ENCODE data around the gene FOXP1.

FOXP1 gene

DNA sequence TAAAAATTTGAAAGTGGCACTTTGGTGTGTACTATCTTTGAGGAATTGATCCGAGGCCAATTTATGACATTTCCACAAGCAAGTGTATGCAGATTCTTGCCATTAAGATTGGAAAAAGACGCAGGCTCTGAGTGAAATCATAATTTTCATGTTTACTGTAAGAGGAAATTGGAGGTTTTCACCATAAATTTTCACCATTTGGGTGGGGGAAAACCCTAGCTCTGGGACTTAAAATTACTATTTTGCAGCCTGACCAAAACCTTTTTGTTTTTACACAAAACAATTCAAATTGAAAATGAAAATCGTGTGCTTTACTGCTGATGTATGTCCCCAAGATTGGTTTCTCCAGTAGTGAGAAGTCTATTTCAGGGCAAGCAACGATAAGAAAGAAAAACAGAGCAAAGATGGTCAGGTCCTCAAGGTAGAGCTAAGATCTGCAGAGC, 282.6 kb downstream of the FOXP1 start:
- H3K9ac ChIP-seq (ENCODE audit: low read length), result no peak overlapping the region
- H3K27me3 ChIP-seq (ENCODE audit: control insufficient read depth, insufficient read depth, low read length), result no peaks in the 10 kb centered on the region
- no peak overlapping the region for H3K4me3 ChIP-seq (ENCODE audit: low read length)

DNA sequence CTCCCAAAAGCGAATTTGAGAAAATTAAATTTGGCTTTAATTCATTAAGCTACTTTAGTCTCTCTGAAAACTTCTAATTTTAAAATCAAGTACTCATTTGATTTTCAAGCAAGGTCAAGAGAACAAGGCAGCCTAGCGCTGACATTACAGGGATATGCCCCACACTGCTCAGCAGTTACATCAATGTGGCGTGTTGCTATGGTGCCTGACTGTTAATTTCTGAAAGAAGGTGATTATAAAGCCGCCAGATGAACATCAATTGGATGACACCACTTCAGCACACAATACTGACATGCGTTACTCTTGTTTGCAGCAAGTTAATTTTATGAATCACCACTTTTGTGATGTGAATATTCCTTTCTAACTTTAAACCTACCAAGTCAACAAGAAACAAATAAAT, 284.4 kb downstream of the FOXP1 start:
- Histone ChIP-seq H3K9ac (ENCODE audit: low read length) (no peak overlapping the region), H3K4me3 (ENCODE audit: low read length) (no peak overlapping the region), H3K27me3 (ENCODE audit: control insufficient read depth, insufficient read depth, low read length) (no peaks in the 10 kb centered on the region), H3K36me3 (ENCODE audit: control insufficient read depth, insufficient read depth, low read length) (no peaks in the 10 kb centered on the region), H3K9me3 (ENCODE audit: control insufficient read depth, low read length) (no peaks in the 10 kb centered on the region), H3K4me1 (ENCODE audit: control insufficient read depth, insufficient read depth, low read length) (peaks cover 7% of the 10 kb centered on the region)

More for the DNA sequence above, 282.6 kb downstream of the FOXP1 start:
- Histone ChIP-seq H3K9me3 (ENCODE audit: control insufficient read depth, low read length) (no peaks in the 10 kb centered on the region), H3K4me1 (ENCODE audit: control insufficient read depth, insufficient read depth, low read length) (peaks cover 9% of the 10 kb centered on the region), H3K36me3 (ENCODE audit: control insufficient read depth, insufficient read depth, low read length) (no peaks in the 10 kb centered on the region)

- H3K4me1 ChIP-seq (ENCODE audit: control insufficient read depth, insufficient read depth, low read length), result no peaks in the 10 kb centered on the region
- no peaks in the 10 kb centered on the region for H3K9me3 ChIP-seq (ENCODE audit: control insufficient read depth, low read length)
- H3K9ac ChIP-seq (ENCODE audit: low read length), result no peak overlapping the region
- no peak overlapping the region for H3K4me3 ChIP-seq (ENCODE audit: low read length)
- H3K36me3 ChIP-seq (ENCODE audit: control insufficient read depth, insufficient read depth, low read length), result no peaks in the 10 kb centered on the region
- H3K27me3 ChIP-seq (ENCODE audit: control insufficient read depth, insufficient read depth, low read length), result no peaks in the 10 kb centered on the region
These were observed 288.6 kb downstream of the FOXP1 start for GRCh38 chr3:71294919-71295318.

- Histone ChIP-seq H3K27me3 (ENCODE audit: control insufficient read depth, insufficient read depth, low read length) (no peaks in the 10 kb centered on the region), H3K9ac (ENCODE audit: low read length) (no peak overlapping the region), H3K36me3 (ENCODE audit: control insufficient read depth, insufficient read depth, low read length) (no peaks in the 10 kb centered on the region), H3K4me3 (ENCODE audit: low read length) (no peak overlapping the region), H3K4me1 (ENCODE audit: control insufficient read depth, insufficient read depth, low read length) (no peaks in the 10 kb centered on the region), H3K9me3 (ENCODE audit: control insufficient read depth, low read length) (no peaks in the 10 kb centered on the region)
These were observed 293.2 kb downstream of the FOXP1 start for GRCh38 chr3:71290301-71290700.

DNA sequence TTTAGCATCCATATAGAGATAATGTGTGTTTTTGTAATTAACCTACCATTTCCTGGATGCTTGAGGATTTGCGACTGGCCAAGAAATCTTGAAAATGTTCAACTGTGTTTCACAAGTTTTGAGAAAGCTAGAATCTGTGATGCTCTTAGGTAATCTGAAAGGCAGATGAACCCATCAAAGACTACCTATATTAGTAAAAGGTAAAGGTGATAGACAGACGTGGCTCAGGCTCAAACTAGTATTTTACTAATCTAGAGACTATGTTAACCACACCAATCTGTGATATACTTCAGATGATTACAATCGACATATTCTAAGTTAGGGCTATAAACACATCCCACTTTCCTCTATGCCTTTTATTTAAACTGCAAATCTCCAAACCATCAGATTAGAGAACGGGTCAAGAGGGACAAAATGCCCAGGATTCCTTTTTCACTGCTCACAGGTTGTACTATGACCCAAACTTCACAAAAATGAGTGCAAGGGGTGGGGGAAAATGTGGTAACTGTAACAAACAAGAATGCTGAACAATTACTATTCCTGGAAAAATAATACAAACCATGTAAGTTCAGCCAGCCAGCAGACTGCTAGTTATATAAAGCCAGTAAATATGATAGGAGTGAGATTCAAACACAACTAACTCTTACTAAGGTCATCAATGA, 295.1 kb downstream of the FOXP1 start:
- H3K4me3 ChIP-seq (ENCODE audit: low read length), result no peak overlapping the region
- H3K36me3 ChIP-seq (ENCODE audit: control insufficient read depth, insufficient read depth, low read length), result no peaks in the 10 kb centered on the region
- no peaks in the 10 kb centered on the region for H3K27me3 ChIP-seq (ENCODE audit: control insufficient read depth, insufficient read depth, low read length)
- no peak overlapping the region for H3K9ac ChIP-seq (ENCODE audit: low read length)
- no peaks in the 10 kb centered on the region for H3K4me1 ChIP-seq (ENCODE audit: control insufficient read depth, insufficient read depth, low read length)
- H3K9me3 ChIP-seq (ENCODE audit: control insufficient read depth, low read length), result no peaks in the 10 kb centered on the region

GRCh38 chr3:71285086-71285485, 298.4 kb downstream of the FOXP1 start:
- H3K9ac ChIP-seq (ENCODE audit: low read length), result no peak overlapping the region
- no peak overlapping the region for H3K4me3 ChIP-seq (ENCODE audit: low read length)
- no peaks in the 10 kb centered on the region for H3K27me3 ChIP-seq (ENCODE audit: control insufficient read depth, insufficient read depth, low read length)
- H3K9me3 ChIP-seq (ENCODE audit: control insufficient read depth, low read length), result no peaks in the 10 kb centered on the region
- no peaks in the 10 kb centered on the region for H3K4me1 ChIP-seq (ENCODE audit: control insufficient read depth, insufficient read depth, low read length)
- H3K36me3 ChIP-seq (ENCODE audit: control insufficient read depth, insufficient read depth, low read length), result no peaks in the 10 kb centered on the region

GRCh38 chr3:71282976-71283375, 300.6 kb downstream of the FOXP1 start:
- H3K9me3 ChIP-seq (ENCODE audit: control insufficient read depth, low read length), result no peaks in the 10 kb centered on the region
- H3K4me1 ChIP-seq (ENCODE audit: control insufficient read depth, insufficient read depth, low read length), result no peaks in the 10 kb centered on the region
- H3K4me3 ChIP-seq (ENCODE audit: low read length), result no peak overlapping the region
- no peak overlapping the region for H3K9ac ChIP-seq (ENCODE audit: low read length)
- H3K27me3 ChIP-seq (ENCODE audit: control insufficient read depth, insufficient read depth, low read length), result no peaks in the 10 kb centered on the region
- no peaks in the 10 kb centered on the region for H3K36me3 ChIP-seq (ENCODE audit: control insufficient read depth, insufficient read depth, low read length)

- Histone ChIP-seq H3K36me3 (ENCODE audit: control insufficient read depth, insufficient read depth, low read length) (no peaks in the 10 kb centered on the region), H3K27me3 (ENCODE audit: control insufficient read depth, insufficient read depth, low read length) (no peaks in the 10 kb centered on the region), H3K4me1 (ENCODE audit: control insufficient read depth, insufficient read depth, low read length) (no peaks in the 10 kb centered on the region), H3K9ac (ENCODE audit: low read length) (no peak overlapping the region), H3K4me3 (ENCODE audit: low read length) (no peak overlapping the region), H3K9me3 (ENCODE audit: control insufficient read depth, low read length) (no peaks in the 10 kb centered on the region)
These were observed 302.2 kb downstream of the FOXP1 start for GRCh38 chr3:71281280-71281679.

- H3K4me3 ChIP-seq (ENCODE audit: low read length), result no peak overlapping the region
- no peaks in the 10 kb centered on the region for H3K36me3 ChIP-seq (ENCODE audit: control insufficient read depth, insufficient read depth, low read length)
- no peaks in the 10 kb centered on the region for H3K9me3 ChIP-seq (ENCODE audit: control insufficient read depth, low read length)
- H3K27me3 ChIP-seq (ENCODE audit: control insufficient read depth, insufficient read depth, low read length), result no peaks in the 10 kb centered on the region
- H3K4me1 ChIP-seq (ENCODE audit: control insufficient read depth, insufficient read depth, low read length), result no peaks in the 10 kb centered on the region
- no peak overlapping the region for H3K9ac ChIP-seq (ENCODE audit: low read length)
These were observed 306.2 kb downstream of the FOXP1 start for GRCh38 chr3:71277341-71277740.

DNA sequence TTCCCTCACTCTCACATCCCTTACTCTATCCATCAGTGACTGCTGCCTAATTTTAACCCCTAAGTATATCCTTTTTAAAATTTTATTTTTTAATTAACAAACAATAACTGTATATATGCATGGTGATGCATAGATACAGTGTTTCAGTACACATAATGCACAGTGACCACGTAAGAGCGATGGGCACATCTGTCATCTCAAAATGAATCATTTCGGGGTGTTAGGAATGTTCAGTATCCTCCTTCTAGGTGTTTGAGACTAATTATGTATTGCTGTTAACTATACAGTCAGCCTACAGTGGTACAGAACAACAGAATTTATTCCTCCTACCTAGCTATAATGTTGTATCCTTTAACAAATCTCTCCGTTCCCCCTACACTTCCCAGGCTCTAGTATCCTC, 307.0 kb downstream of the FOXP1 start:
- Histone ChIP-seq H3K27me3 (ENCODE audit: control insufficient read depth, insufficient read depth, low read length) (no peaks in the 10 kb centered on the region), H3K4me1 (ENCODE audit: control insufficient read depth, insufficient read depth, low read length) (no peaks in the 10 kb centered on the region), H3K9ac (ENCODE audit: low read length) (no peak overlapping the region), H3K9me3 (ENCODE audit: control insufficient read depth, low read length) (no peaks in the 10 kb centered on the region), H3K36me3 (ENCODE audit: control insufficient read depth, insufficient read depth, low read length) (no peaks in the 10 kb centered on the region), H3K4me3 (ENCODE audit: low read length) (no peak overlapping the region)

DNA sequence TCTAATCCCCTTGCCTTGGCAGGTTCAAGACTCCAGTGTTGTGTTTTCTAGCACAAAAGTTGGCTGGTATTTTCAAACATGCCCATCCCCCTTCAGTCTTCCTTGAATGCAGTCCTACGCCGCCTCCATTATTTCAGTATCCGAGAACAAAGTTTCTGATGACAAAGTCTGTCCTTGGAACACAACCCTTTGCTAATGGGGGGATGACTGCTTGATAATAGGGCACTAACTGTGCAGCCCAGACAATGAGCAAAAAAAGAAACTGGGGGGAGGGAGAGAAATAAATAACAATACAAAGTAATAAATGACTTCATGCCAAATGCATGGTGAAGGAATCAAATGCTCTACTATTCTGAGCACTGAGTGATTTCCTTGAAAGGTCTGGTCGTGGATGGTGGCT, 310.1 kb downstream of the FOXP1 start:
- no peak overlapping the region for H3K4me3 ChIP-seq (ENCODE audit: low read length)
- H3K4me1 ChIP-seq (ENCODE audit: control insufficient read depth, insufficient read depth, low read length), result peaks cover 9% of the 10 kb centered on the region
- no peaks in the 10 kb centered on the region for H3K9me3 ChIP-seq (ENCODE audit: control insufficient read depth, low read length)
- H3K36me3 ChIP-seq (ENCODE audit: control insufficient read depth, insufficient read depth, low read length), result no peaks in the 10 kb centered on the region
- no peak overlapping the region for H3K9ac ChIP-seq (ENCODE audit: low read length)
- no peaks in the 10 kb centered on the region for H3K27me3 ChIP-seq (ENCODE audit: control insufficient read depth, insufficient read depth, low read length)

DNA sequence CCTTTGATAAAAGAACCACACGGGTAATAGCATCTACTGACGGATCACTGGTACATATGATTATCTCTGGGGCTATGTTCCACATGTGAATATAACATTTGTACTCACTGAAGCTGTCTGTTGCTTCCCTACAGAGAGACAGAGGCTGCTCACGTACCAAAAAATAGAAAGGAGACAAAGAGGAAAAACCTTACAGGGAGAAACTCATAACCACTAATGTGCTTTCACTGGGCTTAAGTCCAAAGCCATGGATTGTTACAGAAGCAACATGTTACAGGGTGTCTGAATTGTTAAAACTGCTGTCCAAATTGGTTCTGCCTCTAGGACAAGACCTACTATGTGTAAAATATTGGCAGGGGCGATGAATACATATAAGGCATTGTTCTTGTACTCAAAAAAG, 311.9 kb downstream of the FOXP1 start:
- peaks cover 9% of the 10 kb centered on the region for H3K4me1 ChIP-seq (ENCODE audit: control insufficient read depth, insufficient read depth, low read length)
- H3K27me3 ChIP-seq (ENCODE audit: control insufficient read depth, insufficient read depth, low read length), result no peaks in the 10 kb centered on the region
- no peaks in the 10 kb centered on the region for H3K36me3 ChIP-seq (ENCODE audit: control insufficient read depth, insufficient read depth, low read length)
- H3K4me3 ChIP-seq (ENCODE audit: low read length), result no peak overlapping the region
- H3K9ac ChIP-seq (ENCODE audit: low read length), result no peak overlapping the region
- no peaks in the 10 kb centered on the region for H3K9me3 ChIP-seq (ENCODE audit: control insufficient read depth, low read length)

DNA sequence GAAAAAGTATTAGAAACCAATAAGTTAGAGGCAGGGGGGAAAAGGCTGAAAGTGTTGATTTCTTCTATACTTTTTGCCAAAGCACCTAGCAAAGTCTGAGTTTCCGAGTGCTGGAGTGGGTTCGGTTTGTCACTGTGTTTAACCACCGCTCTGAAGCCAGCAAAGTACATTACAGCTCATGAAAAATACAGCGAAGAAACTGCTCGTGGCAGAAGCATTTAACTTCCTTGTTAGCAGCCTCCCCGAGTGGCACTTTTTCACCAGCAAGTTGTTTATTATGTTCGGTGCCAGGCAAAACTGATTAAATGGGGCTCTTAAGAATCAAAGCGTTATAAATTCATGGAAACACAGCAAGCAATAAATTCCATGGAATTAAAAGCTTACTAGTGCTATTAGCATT, 313.6 kb downstream of the FOXP1 start:
- Histone ChIP-seq H3K27me3 (ENCODE audit: control insufficient read depth, insufficient read depth, low read length) (no peaks in the 10 kb centered on the region), H3K9ac (ENCODE audit: low read length) (peak overlapping the region; percentile 36), H3K4me3 (ENCODE audit: low read length) (no peak overlapping the region), H3K36me3 (ENCODE audit: control insufficient read depth, insufficient read depth, low read length) (no peaks in the 10 kb centered on the region), H3K9me3 (ENCODE audit: control insufficient read depth, low read length) (no peaks in the 10 kb centered on the region), H3K4me1 (ENCODE audit: control insufficient read depth, insufficient read depth, low read length) (peaks cover 9% of the 10 kb centered on the region)
